SK-N-MC (cell line): ENCODE results near the gene NDUFB5.

ENCODE experiments used
- EZH2 ChIP-seq: fragments of 200-600 bp; sonication (generic); IDR thresholded peaks from one replicate; pipeline ENCODE4 v1.6.1; 2017; ENCODE audit warnings: antibody characterized with exemption
- POLR2AphosphoS5 ChIP-seq: IDR thresholded peaks from 2 replicates; pipeline ENCODE4 v1.6.1; 2012; ENCODE audit warnings: mild to moderate bottlenecking, low read depth, low read length, borderline replicate concordance

GRCh38 chr3:179661777-179662176 lies 57.2 kb downstream of the NDUFB5 start:
- TF ChIP-seq POLR2AphosphoS5 (no peak), EZH2 (no peak)
